ENCODE measurements around the gene RGS9.

The RGS9 gene

GRCh38 chr17:65219124-65219523, 82.0 kb downstream of the RGS9 start:
- Histone ChIP-seq H3F3A (ENCODE audit: insufficient read depth) (no peaks in the 10 kb centered on the region), H3K27ac (ENCODE audit: low read depth, low read length) (no peak overlapping the region), H3K79me2 (ENCODE audit: insufficient read depth, low read length) (no peaks in the 10 kb centered on the region), H3K4me3 (ENCODE audit: insufficient read depth, low read length, poor library complexity, severe bottlenecking) (no peak overlapping the region), H4K20me1 (ENCODE audit: low read depth, low read length) (no peaks in the 10 kb centered on the region), H3K9me3 (ENCODE audit: insufficient read depth, low read length) (no peaks in the 10 kb centered on the region), H3K9ac (ENCODE audit: low read length) (no peak overlapping the region), H3K36me3 (ENCODE audit: low read length) (no peaks in the 10 kb centered on the region), H3K27me3 (ENCODE audit: low read length) (no peaks in the 10 kb centered on the region), H2AFZ (ENCODE audit: low read depth, low read length, severe bottlenecking) (no peak overlapping the region), H3K4me2 (ENCODE audit: low read depth, low read length, poor library complexity, severe bottlenecking) (no peak overlapping the region), H3K9me2 (replicated peaks; ENCODE audit: insufficient read depth, low read length) (no peaks in the 10 kb centered on the region)
- TF ChIP-seq CTCF (IDR thresholded peaks at IDR 0.05; ENCODE audit: insufficient read depth, low read length, poor library complexity, severe bottlenecking) (no peak), EZH2phosphoT487 (conservative IDR thresholded peaks at IDR 0.05; ENCODE audit: low read length) (no peak)

GRCh38 chr17:65219707-65220106, 82.5 kb downstream of the RGS9 start:
- Histone ChIP-seq H3K79me2 (ENCODE audit: insufficient read depth, low read length) (no peaks in the 10 kb centered on the region), H2AFZ (ENCODE audit: low read depth, low read length, severe bottlenecking) (no peak overlapping the region), H3K9me2 (replicated peaks; ENCODE audit: insufficient read depth, low read length) (no peaks in the 10 kb centered on the region), H4K20me1 (ENCODE audit: low read depth, low read length) (no peaks in the 10 kb centered on the region), H3K4me2 (ENCODE audit: low read depth, low read length, poor library complexity, severe bottlenecking) (no peak overlapping the region), H3K36me3 (ENCODE audit: low read length) (no peaks in the 10 kb centered on the region), H3K27me3 (ENCODE audit: low read length) (no peaks in the 10 kb centered on the region), H3K9ac (ENCODE audit: low read length) (no peak overlapping the region), H3F3A (ENCODE audit: insufficient read depth) (no peaks in the 10 kb centered on the region), H3K27ac (ENCODE audit: low read depth, low read length) (no peak overlapping the region), H3K9me3 (ENCODE audit: insufficient read depth, low read length) (no peaks in the 10 kb centered on the region), H3K4me3 (ENCODE audit: insufficient read depth, low read length, poor library complexity, severe bottlenecking) (no peak overlapping the region)
- TF ChIP-seq CTCF (IDR thresholded peaks at IDR 0.05; ENCODE audit: insufficient read depth, low read length, poor library complexity, severe bottlenecking) (no peak), EZH2phosphoT487 (conservative IDR thresholded peaks at IDR 0.05; ENCODE audit: low read length) (no peak)

- no peak overlapping the region for H3K4me3 ChIP-seq (ENCODE audit: insufficient read depth, low read length, poor library complexity, severe bottlenecking)
- H3K4me2 ChIP-seq (ENCODE audit: low read depth, low read length, poor library complexity, severe bottlenecking) = no peak overlapping the region
- H3F3A ChIP-seq (ENCODE audit: insufficient read depth) = no peaks in the 10 kb centered on the region
- H3K9me2 ChIP-seq (replicated peaks; ENCODE audit: insufficient read depth, low read length) = no peaks in the 10 kb centered on the region
- no peaks in the 10 kb centered on the region for H3K27me3 ChIP-seq (ENCODE audit: low read length)
- H3K79me2 ChIP-seq (ENCODE audit: insufficient read depth, low read length) = no peaks in the 10 kb centered on the region
- H2AFZ ChIP-seq (ENCODE audit: low read depth, low read length, severe bottlenecking) = no peak overlapping the region
- H3K36me3 ChIP-seq (ENCODE audit: low read length) = no peaks in the 10 kb centered on the region
- TF ChIP-seq CTCF (IDR thresholded peaks at IDR 0.05; ENCODE audit: insufficient read depth, low read length, poor library complexity, severe bottlenecking) = no peak
- TF ChIP-seq EZH2phosphoT487 (conservative IDR thresholded peaks at IDR 0.05; ENCODE audit: low read length) = no peak
- H4K20me1 ChIP-seq (ENCODE audit: low read depth, low read length) = no peaks in the 10 kb centered on the region
- no peak overlapping the region for H3K9ac ChIP-seq (ENCODE audit: low read length)
- H3K27ac ChIP-seq (ENCODE audit: low read depth, low read length) = no peak overlapping the region
- no peaks in the 10 kb centered on the region for H3K9me3 ChIP-seq (ENCODE audit: insufficient read depth, low read length)
Measured at GRCh38 chr17:65220732-65221131, 83.6 kb downstream of the RGS9 start.

Measured in SU-DHL-6 (cell line).